Measurements from ENCODE around the gene CLNK. TPM values are rescaled to one million over a fixed set of nuclear protein-coding genes. Genes with fewer than 3 reads are reported as not detected.

CLNK gene
- total and polyA plus RNA-seq, 5 donors from 2014 or later: 0.67 to 4.5 (median 2.5) TPM

GRCh38 chr4:10587697-10588096, 96.9 kb downstream of the CLNK start:
- ATAC-seq (ENCODE audit: low read depth in 2 of 2) (peak in 1 of 2 donors; percentile 28), DNase-seq (peak in 1 of 3 donors; percentile 57)
- no peak overlapping the region for H3K4me3 ChIP-seq (ENCODE audit: low read depth, low read length)
- Mint-ChIP-seq H3K4me3 (peak overlapping the region in 1 of 4 donors; percentile 2), H3K27ac (peak overlapping the region in 2 of 3 donors; percentile 4 to 33), H3K9me3 (no peaks in the 10 kb centered on the region), H3K27me3 (no peaks in the 10 kb centered on the region), H3K4me1 (peaks cover 9 to 51% (median 14%) of the 10 kb centered on the region in 4 donors), H3K36me3 (no peaks in the 10 kb centered on the region)
- H3K36me3 ChIP-seq (ENCODE audit: control insufficient read depth, insufficient read depth, low read length): no peaks in the 10 kb centered on the region
- no peaks in the 10 kb centered on the region for H3K27me3 ChIP-seq (ENCODE audit: control insufficient read depth, insufficient read depth, low read length)
- H3K4me1 ChIP-seq (ENCODE audit: control insufficient read depth, insufficient read depth, low read length, poor library complexity, severe bottlenecking): peaks cover 24% of the 10 kb centered on the region
- H3K9me3 ChIP-seq (ENCODE audit: control insufficient read depth in 2 of 2, low read length in 2 of 2): no peaks in the 10 kb centered on the region
- H3K27ac ChIP-seq (ENCODE audit: insufficient read depth, low read length, poor library complexity, severe bottlenecking): no peak overlapping the region

GRCh38 chr4:10587296-10587695, 97.3 kb downstream of the CLNK start:
- no peak overlapping the region for H3K4me3 Mint-ChIP-seq
- no peaks in the 10 kb centered on the region for H3K9me3 Mint-ChIP-seq
- H3K36me3 Mint-ChIP-seq: no peaks in the 10 kb centered on the region
- no peaks in the 10 kb centered on the region for H3K27me3 Mint-ChIP-seq
- H3K4me1 ChIP-seq (ENCODE audit: control insufficient read depth, insufficient read depth, low read length, poor library complexity, severe bottlenecking): peaks cover 24% of the 10 kb centered on the region
- no peak overlapping the region for H3K27ac ChIP-seq (ENCODE audit: insufficient read depth, low read length, poor library complexity, severe bottlenecking)
- no peaks in the 10 kb centered on the region for H3K27me3 ChIP-seq (ENCODE audit: control insufficient read depth, insufficient read depth, low read length)
- no peak overlapping the region for H3K4me3 ChIP-seq (ENCODE audit: low read depth, low read length)
- ATAC-seq (ENCODE audit: low read depth in 2 of 2) (no peak), DNase-seq (no peak)
- H3K36me3 ChIP-seq (ENCODE audit: control insufficient read depth, insufficient read depth, low read length): no peaks in the 10 kb centered on the region
- no peaks in the 10 kb centered on the region for H3K9me3 ChIP-seq (ENCODE audit: control insufficient read depth in 2 of 2, low read length in 2 of 2)
- H3K27ac Mint-ChIP-seq: peak overlapping the region in 1 of 3 donors; percentile 33
- peaks cover 9 to 51% (median 14%) of the 10 kb centered on the region in 4 donors for H3K4me1 Mint-ChIP-seq

GRCh38 chr4:10584042-10584441, 100.5 kb downstream of the CLNK start:
- Mint-ChIP-seq H3K4me1 (peaks cover 0 to 32% (median 7%) of the 10 kb centered on the region in 4 donors), H3K9me3 (no peaks in the 10 kb centered on the region), H3K4me3 (peak overlapping the region in 1 of 4 donors; percentile 18), H3K36me3 (no peaks in the 10 kb centered on the region), H3K27ac (peak overlapping the region in 2 of 3 donors; percentile 42 to 47), H3K27me3 (no peaks in the 10 kb centered on the region)
- Histone ChIP-seq H3K4me1 (ENCODE audit: control insufficient read depth, insufficient read depth, low read length, poor library complexity, severe bottlenecking) (peaks cover 8% of the 10 kb centered on the region), H3K9me3 (ENCODE audit: control insufficient read depth in 2 of 2, low read length in 2 of 2) (no peaks in the 10 kb centered on the region), H3K4me3 (ENCODE audit: low read depth, low read length) (peak overlapping the region; percentile 28), H3K36me3 (ENCODE audit: control insufficient read depth, insufficient read depth, low read length) (no peaks in the 10 kb centered on the region), H3K27ac (ENCODE audit: insufficient read depth, low read length, poor library complexity, severe bottlenecking) (no peak overlapping the region), H3K27me3 (ENCODE audit: control insufficient read depth, insufficient read depth, low read length) (no peaks in the 10 kb centered on the region)
- ATAC-seq (ENCODE audit: low read depth in 2 of 2) (no peak), DNase-seq (peak in 1 of 3 donors; percentile 6)

- H3K27me3 ChIP-seq (ENCODE audit: control insufficient read depth, insufficient read depth, low read length): no peaks in the 10 kb centered on the region
- ATAC-seq (ENCODE audit: low read depth in 2 of 2) (no peak), DNase-seq (no peak)
- Mint-ChIP-seq H3K4me3 (no peak overlapping the region), H3K27ac (peak overlapping the region in 1 of 3 donors; percentile 45), H3K36me3 (no peaks in the 10 kb centered on the region), H3K27me3 (no peaks in the 10 kb centered on the region), H3K9me3 (no peaks in the 10 kb centered on the region), H3K4me1 (peaks cover 0 to 24% (median 7%) of the 10 kb centered on the region in 4 donors)
- H3K4me1 ChIP-seq (ENCODE audit: control insufficient read depth, insufficient read depth, low read length, poor library complexity, severe bottlenecking): peaks cover 6% of the 10 kb centered on the region
- no peaks in the 10 kb centered on the region for H3K9me3 ChIP-seq (ENCODE audit: control insufficient read depth in 2 of 2, low read length in 2 of 2)
- H3K36me3 ChIP-seq (ENCODE audit: control insufficient read depth, insufficient read depth, low read length): no peaks in the 10 kb centered on the region
- H3K27ac ChIP-seq (ENCODE audit: insufficient read depth, low read length, poor library complexity, severe bottlenecking): no peak overlapping the region
- no peak overlapping the region for H3K4me3 ChIP-seq (ENCODE audit: low read depth, low read length)
Measured at GRCh38 chr4:10582951-10583350, 101.6 kb downstream of the CLNK start.

- ATAC-seq (ENCODE audit: low read depth in 2 of 2): no peak
- Histone ChIP-seq H3K27ac (ENCODE audit: insufficient read depth, low read length, poor library complexity, severe bottlenecking) (no peak overlapping the region), H3K9me3 (ENCODE audit: control insufficient read depth in 2 of 2, low read length in 2 of 2) (no peaks in the 10 kb centered on the region), H3K4me3 (ENCODE audit: low read depth, low read length) (no peak overlapping the region), H3K27me3 (ENCODE audit: control insufficient read depth, insufficient read depth, low read length) (no peaks in the 10 kb centered on the region), H3K4me1 (ENCODE audit: control insufficient read depth, insufficient read depth, low read length, poor library complexity, severe bottlenecking) (peaks cover 4% of the 10 kb centered on the region), H3K36me3 (ENCODE audit: control insufficient read depth, insufficient read depth, low read length) (no peaks in the 10 kb centered on the region)
- no peak overlapping the region for H3K4me3 Mint-ChIP-seq
- peaks cover 0 to 17% (median 5%) of the 10 kb centered on the region in 4 donors for H3K4me1 Mint-ChIP-seq
- no peak overlapping the region for H3K27ac Mint-ChIP-seq
- no peaks in the 10 kb centered on the region for H3K36me3 Mint-ChIP-seq
- peak in 2 of 3 donors; percentile 22 to 35 for DNase-seq
- no peaks in the 10 kb centered on the region for H3K9me3 Mint-ChIP-seq
- no peaks in the 10 kb centered on the region for H3K27me3 Mint-ChIP-seq
Measured at GRCh38 chr4:10582059-10582686, 102.4 kb downstream of the CLNK start.

GRCh38 chr4:10581022-10581421, 103.5 kb downstream of the CLNK start:
- Histone ChIP-seq H3K4me1 (ENCODE audit: control insufficient read depth, insufficient read depth, low read length, poor library complexity, severe bottlenecking) (peaks cover 4% of the 10 kb centered on the region), H3K9me3 (ENCODE audit: control insufficient read depth in 2 of 2, low read length in 2 of 2) (no peaks in the 10 kb centered on the region), H3K36me3 (ENCODE audit: control insufficient read depth, insufficient read depth, low read length) (no peaks in the 10 kb centered on the region), H3K27ac (ENCODE audit: insufficient read depth, low read length, poor library complexity, severe bottlenecking) (no peak overlapping the region), H3K27me3 (ENCODE audit: control insufficient read depth, insufficient read depth, low read length) (no peaks in the 10 kb centered on the region), H3K4me3 (ENCODE audit: low read depth, low read length) (no peak overlapping the region)
- no peaks in the 10 kb centered on the region for H3K27me3 Mint-ChIP-seq
- no peaks in the 10 kb centered on the region for H3K36me3 Mint-ChIP-seq
- ATAC-seq (ENCODE audit: low read depth in 2 of 2) (no peak), DNase-seq (no peak)
- H3K9me3 Mint-ChIP-seq: no peaks in the 10 kb centered on the region
- no peak overlapping the region for H3K27ac Mint-ChIP-seq
- peaks cover 0 to 17% (median 5%) of the 10 kb centered on the region in 4 donors for H3K4me1 Mint-ChIP-seq
- no peak overlapping the region for H3K4me3 Mint-ChIP-seq

- Histone ChIP-seq H3K9me3 (ENCODE audit: control insufficient read depth in 2 of 2, low read length in 2 of 2) (no peaks in the 10 kb centered on the region), H3K4me1 (ENCODE audit: control insufficient read depth, insufficient read depth, low read length, poor library complexity, severe bottlenecking) (peaks cover 4% of the 10 kb centered on the region), H3K4me3 (ENCODE audit: low read depth, low read length) (no peak overlapping the region), H3K27ac (ENCODE audit: insufficient read depth, low read length, poor library complexity, severe bottlenecking) (no peak overlapping the region), H3K27me3 (ENCODE audit: control insufficient read depth, insufficient read depth, low read length) (no peaks in the 10 kb centered on the region), H3K36me3 (ENCODE audit: control insufficient read depth, insufficient read depth, low read length) (no peaks in the 10 kb centered on the region)
- Mint-ChIP-seq H3K4me3 (no peak overlapping the region), H3K36me3 (no peaks in the 10 kb centered on the region), H3K9me3 (no peaks in the 10 kb centered on the region), H3K27ac (no peak overlapping the region), H3K27me3 (no peaks in the 10 kb centered on the region), H3K4me1 (peaks cover 0 to 20% (median 5%) of the 10 kb centered on the region in 4 donors)
- DNase-seq (no peak), ATAC-seq (ENCODE audit: low read depth in 2 of 2) (no peak)
Measured at GRCh38 chr4:10579648-10580047, 104.9 kb downstream of the CLNK start.
